ENCODE data around the gene SOX4. TPM values are rescaled to one million over a fixed set of nuclear protein-coding genes. Genes with fewer than 3 reads are reported as not detected.

The SOX4 gene
- total RNA-seq, 2 donors from 2014 or later = 95.9 to 96.7 TPM

DNA sequence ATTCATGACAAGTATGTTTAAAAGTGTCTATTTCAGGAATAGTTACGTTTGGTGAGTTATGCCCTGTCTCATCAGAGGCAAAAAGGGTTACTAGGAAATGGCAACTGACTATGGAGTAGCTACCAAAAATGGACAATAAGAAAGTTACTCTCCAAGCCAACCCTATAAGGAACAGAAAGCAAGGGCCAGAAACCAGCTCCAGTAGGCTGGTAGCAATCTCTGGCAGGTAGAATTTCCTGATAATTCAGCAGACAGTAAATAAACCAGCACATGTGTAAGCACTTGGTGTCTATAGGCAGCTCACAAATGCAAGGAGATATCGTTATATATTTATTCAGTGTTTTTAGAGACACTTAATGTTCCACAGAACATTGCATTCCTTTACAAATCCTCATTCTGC, 20.3 kb downstream of the SOX4 start:
- Mint-ChIP-seq H3K9me3 (no peaks in the 10 kb centered on the region), H3K4me3 (no peak overlapping the region), H3K36me3 (ENCODE audit: low read depth) (peaks cover 3% of the 10 kb centered on the region), H3K4me1 (peaks cover 17% of the 10 kb centered on the region), H3K27ac (no peak overlapping the region), H3K27me3 (ENCODE audit: insufficient read depth) (no peaks in the 10 kb centered on the region)
- Histone ChIP-seq H3K9ac (ENCODE audit: extremely low read depth, low read length, poor library complexity, severe bottlenecking) (no peak overlapping the region), H3K27me3 (ENCODE audit: control insufficient read depth, insufficient read depth, low read length, poor library complexity, severe bottlenecking) (no peaks in the 10 kb centered on the region), H3K36me3 (ENCODE audit: control insufficient read depth, insufficient read depth, low read length) (no peaks in the 10 kb centered on the region), H3K4me3 (ENCODE audit: low read length) (no peak overlapping the region), H3K9me3 (ENCODE audit: control insufficient read depth, low read length) (no peaks in the 10 kb centered on the region), H3K4me1 (ENCODE audit: control insufficient read depth, insufficient read depth, low read length) (peaks cover 3% of the 10 kb centered on the region), H3K27ac (ENCODE audit: low read depth, low read length) (no peak overlapping the region)
- WGBS, 2 experiments (ENCODE audit: insufficient coverage in 1 of 2, insufficient read length in 1 of 2) = 89 to 100% methylated on average over 2 of the region's 2 CpGs
- no peak for DNase-seq
- TF ChIP-seq, protein P1, sequence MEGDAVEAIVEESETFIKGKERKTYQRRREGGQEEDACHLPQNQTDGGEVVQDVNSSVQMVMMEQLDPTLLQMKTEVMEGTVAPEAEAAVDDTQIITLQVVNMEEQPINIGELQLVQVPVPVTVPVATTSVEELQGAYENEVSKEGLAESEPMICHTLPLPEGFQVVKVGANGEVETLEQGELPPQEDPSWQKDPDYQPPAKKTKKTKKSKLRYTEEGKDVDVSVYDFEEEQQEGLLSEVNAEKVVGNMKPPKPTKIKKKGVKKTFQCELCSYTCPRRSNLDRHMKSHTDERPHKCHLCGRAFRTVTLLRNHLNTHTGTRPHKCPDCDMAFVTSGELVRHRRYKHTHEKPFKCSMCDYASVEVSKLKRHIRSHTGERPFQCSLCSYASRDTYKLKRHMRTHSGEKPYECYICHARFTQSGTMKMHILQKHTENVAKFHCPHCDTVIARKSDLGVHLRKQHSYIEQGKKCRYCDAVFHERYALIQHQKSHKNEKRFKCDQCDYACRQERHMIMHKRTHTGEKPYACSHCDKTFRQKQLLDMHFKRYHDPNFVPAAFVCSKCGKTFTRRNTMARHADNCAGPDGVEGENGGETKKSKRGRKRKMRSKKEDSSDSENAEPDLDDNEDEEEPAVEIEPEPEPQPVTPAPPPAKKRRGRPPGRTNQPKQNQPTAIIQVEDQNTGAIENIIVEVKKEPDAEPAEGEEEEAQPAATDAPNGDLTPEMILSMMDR (conservative IDR thresholded peaks at IDR 0.05) = no peak

- Mint-ChIP-seq H3K36me3 (ENCODE audit: low read depth) (peaks cover 3% of the 10 kb centered on the region), H3K27ac (no peak overlapping the region), H3K4me3 (no peak overlapping the region), H3K27me3 (ENCODE audit: insufficient read depth) (no peaks in the 10 kb centered on the region), H3K4me1 (peaks cover 17% of the 10 kb centered on the region), H3K9me3 (no peaks in the 10 kb centered on the region)
- WGBS, 2 experiments (ENCODE audit: insufficient coverage in 1 of 2, insufficient read length in 1 of 2) = 93 to 100% methylated on average over 4 of the region's 4 CpGs
- no peaks in the 10 kb centered on the region for H3K36me3 ChIP-seq (ENCODE audit: control insufficient read depth, insufficient read depth, low read length)
- H3K4me3 ChIP-seq (ENCODE audit: low read length) = no peak overlapping the region
- DNase-seq = no peak
- TF ChIP-seq, protein P1 (conservative IDR thresholded peaks at IDR 0.05) = no peak
- H3K9ac ChIP-seq (ENCODE audit: extremely low read depth, low read length, poor library complexity, severe bottlenecking) = no peak overlapping the region
- H3K27ac ChIP-seq (ENCODE audit: low read depth, low read length) = no peak overlapping the region
- H3K27me3 ChIP-seq (ENCODE audit: control insufficient read depth, insufficient read depth, low read length, poor library complexity, severe bottlenecking) = no peaks in the 10 kb centered on the region
- peaks cover 3% of the 10 kb centered on the region for H3K4me1 ChIP-seq (ENCODE audit: control insufficient read depth, insufficient read depth, low read length)
- H3K9me3 ChIP-seq (ENCODE audit: control insufficient read depth, low read length) = no peaks in the 10 kb centered on the region
Observed at GRCh38 chr6:21614226-21614625, 20.7 kb downstream of the SOX4 start.

- no peak overlapping the region for H3K27ac ChIP-seq (ENCODE audit: low read depth, low read length)
- Mint-ChIP-seq H3K27me3 (ENCODE audit: insufficient read depth) (no peaks in the 10 kb centered on the region), H3K27ac (no peak overlapping the region), H3K4me3 (no peak overlapping the region), H3K9me3 (no peaks in the 10 kb centered on the region), H3K36me3 (ENCODE audit: low read depth) (no peaks in the 10 kb centered on the region), H3K4me1 (peaks cover 17% of the 10 kb centered on the region)
- no peaks in the 10 kb centered on the region for H3K36me3 ChIP-seq (ENCODE audit: control insufficient read depth, insufficient read depth, low read length)
- no peak overlapping the region for H3K9ac ChIP-seq (ENCODE audit: extremely low read depth, low read length, poor library complexity, severe bottlenecking)
- TF ChIP-seq, protein P1 (conservative IDR thresholded peaks at IDR 0.05) = no peak
- H3K9me3 ChIP-seq (ENCODE audit: control insufficient read depth, low read length) = no peaks in the 10 kb centered on the region
- no peak overlapping the region for H3K4me3 ChIP-seq (ENCODE audit: low read length)
- no peaks in the 10 kb centered on the region for H3K27me3 ChIP-seq (ENCODE audit: control insufficient read depth, insufficient read depth, low read length, poor library complexity, severe bottlenecking)
- peaks cover 3% of the 10 kb centered on the region for H3K4me1 ChIP-seq (ENCODE audit: control insufficient read depth, insufficient read depth, low read length)
- DNase-seq = no peak
- 83 to 86% methylated on average over 3 of the region's 3 CpGs for WGBS, 2 experiments (ENCODE audit: insufficient coverage in 1 of 2, insufficient read length in 1 of 2)
Observed at GRCh38 chr6:21615504-21615903, 22.0 kb downstream of the SOX4 start.
